8988T (cell line): ENCODE data around the gene TAC4.

Experiments used
- DNase-seq: peaks from one replicate; pipeline ENCODE4 v3.0.0; 2011

The TAC4 gene, protein sequence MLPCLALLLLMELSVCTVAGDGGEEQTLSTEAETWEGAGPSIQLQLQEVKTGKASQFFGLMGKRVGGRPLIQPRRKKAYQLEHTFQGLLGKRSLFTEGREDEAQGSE

DNA sequence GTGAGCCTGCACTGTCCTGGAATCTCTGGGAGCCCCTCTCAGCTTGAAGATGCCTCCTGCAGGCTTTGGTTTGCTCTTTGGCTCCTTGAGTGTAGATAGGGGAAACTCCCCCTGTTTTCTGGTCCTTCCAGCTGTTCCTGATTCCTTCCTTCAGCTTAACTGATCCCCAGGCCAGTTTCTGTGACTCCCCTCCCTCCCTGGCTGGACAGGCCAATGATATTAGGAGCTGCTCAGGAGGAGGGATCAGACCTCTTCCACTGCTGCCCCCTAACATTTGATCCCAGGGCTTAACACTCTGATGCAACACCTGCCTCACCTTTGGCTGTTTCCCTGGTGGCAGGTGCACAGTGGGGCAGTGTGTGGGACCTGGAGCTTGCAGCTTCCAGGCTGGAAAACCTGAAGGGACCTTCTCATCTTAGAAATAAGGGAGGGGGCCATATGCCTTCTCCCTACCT lies at the start of gene TAC4:
TAC4 (minus strand) TSS at position 51 of the 455 bp plus-strand sequence. CDS start 52 bp downstream, outside the sequence.
- DNase-seq: no peak

DNA sequence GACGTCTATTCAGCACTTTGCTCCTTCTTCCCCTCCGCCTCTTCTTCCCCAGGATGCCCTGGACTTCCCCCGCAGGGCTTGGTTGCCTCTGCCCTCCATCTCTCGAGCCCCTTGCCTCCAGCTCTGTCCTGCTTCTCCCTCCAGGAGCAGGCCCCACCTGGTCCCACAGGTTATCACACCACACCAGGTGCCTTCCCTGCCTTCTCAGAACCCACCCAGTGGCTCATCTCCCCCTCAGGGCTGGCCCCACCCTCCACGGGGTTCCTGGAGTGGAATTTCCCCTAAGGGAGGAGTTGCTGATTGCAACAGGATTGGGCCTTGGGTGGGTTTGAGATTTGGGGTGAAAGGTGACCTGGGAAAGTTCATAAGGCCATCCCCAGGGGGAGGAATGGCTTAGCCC lies 49.0 kb upstream of the TAC4 start:
- DNase-seq: no peak

DNA sequence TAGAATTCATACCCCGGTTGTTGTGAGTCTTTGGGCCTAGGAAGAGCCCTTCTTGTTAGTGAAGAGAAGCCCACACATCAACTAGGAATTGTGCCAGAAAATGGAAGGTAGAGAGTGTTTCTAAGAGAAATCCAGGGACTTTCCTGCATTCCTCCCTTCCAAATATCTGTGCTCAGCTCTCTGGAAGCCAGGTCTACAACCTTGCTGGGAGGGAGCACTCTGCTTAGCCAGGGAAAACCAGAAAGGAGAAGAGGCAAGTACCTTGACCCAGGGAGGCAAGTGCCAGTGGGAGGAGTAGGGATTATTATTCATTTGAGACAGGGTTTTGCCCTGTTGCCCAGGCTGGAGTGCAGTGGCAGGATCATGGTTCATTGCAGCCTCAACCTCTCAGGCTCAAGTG lies 48.4 kb upstream of the TAC4 start:
- DNase-seq: no peak

DNA sequence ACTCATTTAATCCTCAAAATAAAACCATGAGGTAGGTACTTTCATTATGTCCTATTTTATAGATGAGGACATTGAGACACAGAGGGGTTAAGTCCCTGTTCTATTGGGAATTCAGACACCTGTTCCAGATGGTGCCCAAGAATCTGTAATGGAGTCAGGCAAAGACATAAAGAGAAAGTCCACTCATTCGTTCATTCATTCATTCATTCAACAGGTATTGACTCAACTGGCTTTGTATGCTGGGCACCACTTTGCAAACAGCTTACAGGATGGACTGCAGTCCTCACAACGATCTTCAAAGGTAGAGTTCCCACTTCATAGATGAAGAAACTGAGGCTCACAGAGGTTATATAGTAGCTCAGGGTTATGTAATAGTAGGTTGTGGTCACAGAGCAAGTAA lies 47.9 kb upstream of the TAC4 start:
- no peak for DNase-seq

DNA sequence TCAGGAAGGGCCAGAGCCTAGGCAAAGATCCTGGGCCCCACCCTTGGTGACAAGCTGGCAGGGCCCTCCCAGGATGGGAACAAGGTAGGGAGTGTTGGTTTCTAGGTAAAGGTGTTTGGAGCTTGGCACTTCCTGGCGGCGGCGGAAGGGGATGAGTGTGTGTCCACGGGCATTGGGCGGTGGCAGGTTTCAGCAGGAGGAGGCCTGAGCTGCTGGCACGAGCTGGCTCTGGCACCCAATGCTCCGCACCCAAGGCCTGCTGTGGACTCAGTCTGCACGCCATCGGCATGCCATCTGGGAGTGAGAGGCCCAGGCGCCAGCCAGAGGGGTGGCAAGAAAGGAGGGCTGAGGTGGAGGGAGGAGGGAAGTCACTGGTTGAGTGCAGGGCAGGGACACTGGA lies 46.9 kb upstream of the TAC4 start:
- no peak for DNase-seq

DNA sequence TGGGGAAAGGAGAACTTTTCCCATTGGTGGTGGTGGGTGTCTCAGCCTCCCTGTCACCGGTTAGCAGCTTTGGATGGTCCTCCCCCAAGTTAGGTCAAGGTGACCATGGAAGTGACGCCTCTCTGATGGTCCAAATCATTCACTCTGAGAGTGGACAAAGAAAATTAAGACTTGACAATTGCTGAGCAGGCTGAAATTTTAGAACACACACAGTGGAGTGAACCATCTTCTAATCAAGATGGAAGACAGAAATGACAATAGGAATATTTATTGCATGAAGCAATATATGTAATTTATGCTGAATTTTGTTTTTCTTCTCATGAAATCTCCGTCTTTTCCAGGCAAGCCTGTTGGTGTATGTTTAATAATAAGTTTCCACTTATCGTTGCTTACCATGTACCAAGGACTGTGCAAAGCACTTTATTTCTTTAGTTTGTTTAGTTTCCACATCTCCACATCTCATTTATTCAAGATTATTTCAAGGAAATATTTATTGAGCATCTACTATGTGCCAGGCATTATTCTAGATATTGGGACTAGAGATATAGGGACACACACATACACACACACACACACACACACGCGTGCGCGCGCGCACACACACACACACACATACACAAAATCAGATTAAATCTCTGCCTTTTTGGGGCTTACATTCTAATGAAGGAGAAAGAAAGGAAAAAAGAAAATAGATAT lies 44.0 kb upstream of the TAC4 start:
- no peak for DNase-seq

DNA sequence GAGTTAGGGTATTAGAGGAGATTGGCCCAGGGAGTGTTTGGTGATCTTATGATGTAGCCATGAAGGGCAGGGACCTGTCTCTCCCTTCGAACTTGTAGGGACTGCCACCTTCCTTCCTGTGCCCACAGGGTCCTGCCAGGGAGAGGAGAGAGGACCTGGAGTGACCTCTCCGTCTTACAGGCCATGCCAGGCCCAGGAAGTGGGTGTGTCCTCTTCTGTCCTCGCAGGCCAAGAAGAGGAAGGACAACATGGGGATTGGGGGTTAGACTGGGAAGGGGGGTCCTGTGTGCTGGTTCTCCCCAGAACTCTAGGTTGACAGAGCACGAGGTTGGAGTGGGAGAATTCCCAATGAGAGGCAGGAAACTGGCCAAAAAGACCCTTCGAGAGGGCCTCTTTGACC lies 43.4 kb upstream of the TAC4 start:
- DNase-seq: no peak

DNA sequence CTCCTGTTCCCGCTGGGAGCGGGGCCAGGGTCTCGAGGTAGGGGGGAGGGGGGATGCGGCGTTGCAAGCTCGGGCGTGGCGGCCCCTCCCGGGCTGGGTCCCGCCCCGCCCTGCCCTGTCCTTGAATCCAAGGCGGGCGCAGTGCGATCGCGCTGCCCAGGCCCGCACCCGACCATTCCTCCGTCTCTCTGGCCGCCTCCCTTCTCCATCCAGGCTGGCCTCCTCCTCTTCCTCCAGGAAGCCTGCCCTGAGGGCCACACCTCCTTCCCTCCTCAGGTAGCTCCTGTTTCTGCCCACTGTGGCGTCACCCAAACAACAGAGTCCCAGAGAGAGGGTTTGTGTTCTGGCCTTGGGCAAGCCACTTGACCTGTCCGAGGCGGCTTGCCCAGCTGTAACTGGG lies 43.0 kb upstream of the TAC4 start:
- DNase-seq: no peak

DNA sequence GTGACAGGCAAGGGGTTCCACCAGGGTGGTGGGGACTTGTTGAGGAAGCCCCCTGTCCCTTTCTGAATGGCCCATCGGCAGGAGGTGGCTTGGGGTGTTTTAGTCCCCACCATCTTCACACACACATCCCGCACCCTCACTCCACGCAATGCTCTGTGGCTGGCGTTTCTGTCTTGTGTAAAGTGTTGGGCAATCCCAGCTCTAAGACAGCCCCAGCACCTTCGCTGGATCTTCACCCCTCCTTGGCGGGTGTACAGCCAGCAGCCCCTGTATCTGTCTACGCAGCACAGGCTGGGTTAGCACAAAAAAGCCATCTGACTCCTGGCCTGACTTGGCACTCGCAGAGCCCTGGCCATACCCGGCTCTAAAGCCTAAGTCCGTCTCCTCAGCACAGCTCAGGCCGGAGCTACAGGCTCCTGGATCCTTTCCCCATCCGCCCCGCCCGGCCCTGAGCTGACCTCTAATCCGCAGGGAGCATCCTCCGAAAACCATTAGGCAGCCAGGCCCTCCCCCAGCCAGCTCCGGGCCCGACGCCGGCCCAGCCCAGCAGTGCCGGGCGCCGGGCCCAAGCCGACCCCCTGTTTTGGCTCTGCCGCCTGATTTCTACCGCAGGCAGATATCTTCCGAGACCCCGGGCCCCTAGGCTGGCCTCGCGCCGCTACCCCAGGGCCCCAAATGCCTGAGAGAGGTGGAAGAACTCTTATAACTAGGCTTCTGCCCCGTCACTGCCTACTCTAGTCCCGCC lies 42.4 kb upstream of the TAC4 start:
- DNase-seq: no peak

DNA sequence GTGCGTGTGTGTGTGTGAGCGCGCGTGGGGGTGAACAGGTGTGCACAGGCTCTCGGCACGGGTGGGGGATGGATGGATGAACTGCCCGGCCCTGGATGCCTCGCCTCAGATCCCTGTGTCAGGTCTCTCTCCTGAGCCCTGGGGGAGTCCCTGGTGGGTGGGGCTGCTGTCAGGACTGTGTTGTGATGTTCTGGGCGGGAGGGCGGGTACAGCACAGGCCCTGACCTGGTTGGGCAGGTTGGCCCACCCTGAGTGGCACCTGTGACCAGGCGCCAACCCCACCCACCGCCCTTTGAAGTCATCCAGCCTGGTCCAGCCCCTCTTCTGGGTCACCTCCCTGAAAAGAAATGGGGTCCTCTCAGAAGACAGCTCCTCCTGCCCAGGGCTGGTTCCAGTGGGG lies 41.6 kb upstream of the TAC4 start:
- DNase-seq: no peak

DNA sequence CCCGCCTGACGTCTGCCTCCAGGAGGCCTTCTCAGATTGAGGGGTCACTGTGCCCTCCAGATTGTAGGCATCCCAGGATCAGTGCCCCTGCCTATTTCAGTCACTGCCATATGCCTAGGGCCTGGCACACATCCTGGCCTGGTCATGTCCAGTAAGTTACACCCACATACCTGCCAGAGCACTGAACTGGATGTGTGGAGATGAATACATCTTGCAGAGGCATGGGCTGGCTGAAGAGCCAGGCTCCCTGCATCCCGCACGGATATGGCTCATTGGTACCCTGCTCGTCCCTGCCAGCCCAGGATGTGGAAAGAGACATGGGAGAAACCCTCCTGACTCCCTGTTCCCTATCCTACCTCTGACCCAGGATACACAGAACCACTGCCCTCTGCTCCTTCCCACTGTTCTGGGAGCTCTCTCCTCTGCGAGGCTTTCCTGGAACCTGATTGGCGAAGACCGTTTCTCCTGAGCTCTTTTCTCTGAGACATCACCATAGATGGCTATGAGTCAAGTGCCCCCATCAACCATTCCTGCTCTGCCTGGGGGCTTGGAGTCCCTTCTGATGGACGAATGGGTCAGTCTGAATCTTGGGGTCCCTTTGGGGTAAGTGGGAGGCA lies 40.0 kb upstream of the TAC4 start:
- no peak for DNase-seq

DNA sequence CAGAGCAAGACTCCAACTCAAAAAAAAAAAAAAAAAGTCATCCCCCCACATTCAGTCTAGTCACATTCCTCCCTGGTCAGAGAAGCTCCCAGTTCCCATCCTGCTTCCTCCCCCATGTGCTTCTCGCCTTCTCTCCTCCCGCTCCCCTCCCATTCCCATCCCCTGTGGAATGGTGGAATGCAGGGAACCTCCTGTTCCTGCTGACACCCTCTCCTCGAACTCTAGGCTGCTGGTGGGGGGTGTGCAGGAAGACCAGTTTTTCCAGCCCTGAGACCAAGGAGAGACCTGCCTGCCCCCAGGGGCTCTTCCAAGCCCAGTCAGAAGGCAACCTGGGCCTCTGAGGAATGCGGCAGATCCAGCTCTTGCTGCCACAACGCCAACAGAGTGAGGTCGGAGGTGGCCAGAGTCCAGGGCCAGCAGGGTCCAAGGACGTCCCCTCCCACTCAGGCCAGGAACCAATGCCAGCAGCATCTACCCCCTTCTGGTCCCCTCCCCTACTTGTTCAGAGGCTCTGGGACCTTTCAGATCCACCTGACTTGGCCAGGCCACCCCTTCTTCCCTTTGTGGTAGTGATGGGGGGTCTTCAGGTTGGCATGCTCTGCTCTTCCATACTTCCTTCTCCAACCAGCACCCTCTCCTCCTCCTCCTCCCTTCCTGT lies 39.3 kb upstream of the TAC4 start:
- no peak for DNase-seq

DNA sequence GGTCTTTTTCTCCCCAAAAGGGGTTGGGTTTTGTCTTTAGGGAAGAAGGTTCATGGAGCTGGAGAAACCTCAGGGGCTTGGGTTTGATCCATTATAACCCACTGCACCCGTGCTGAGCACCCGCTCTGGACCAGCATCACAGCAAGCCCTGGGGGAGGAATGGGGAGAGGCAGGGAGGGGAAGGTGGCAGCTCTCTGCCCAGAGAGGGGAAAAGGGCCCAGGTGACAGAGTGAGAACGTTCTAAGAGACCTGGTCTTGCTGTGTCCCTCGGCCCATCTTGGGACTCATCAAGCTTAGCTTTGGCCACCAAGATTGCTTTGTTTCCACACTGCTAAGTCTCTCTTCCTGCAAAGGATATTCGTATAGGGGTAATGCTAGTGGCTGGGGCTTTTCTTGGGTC lies 38.2 kb upstream of the TAC4 start:
- DNase-seq: no peak

DNA sequence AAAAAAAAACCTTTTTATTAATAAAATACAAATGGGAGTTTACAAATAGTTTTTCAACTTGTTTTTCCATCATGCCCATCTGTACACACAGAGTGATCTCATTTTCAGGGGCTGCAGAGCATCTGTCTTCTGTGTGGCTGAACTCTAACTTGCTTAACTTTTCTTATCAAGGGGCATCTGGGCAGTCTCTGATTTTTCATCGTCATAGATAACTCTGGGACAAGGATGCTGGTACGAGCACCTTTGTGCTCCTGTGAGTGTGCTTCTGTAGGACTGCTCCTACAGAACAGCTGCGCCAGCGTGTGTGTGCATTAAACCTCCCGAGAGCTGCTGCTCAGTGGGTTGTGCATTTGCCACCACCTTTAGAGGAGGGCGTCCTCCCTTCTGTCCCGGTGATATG lies 34.6 kb upstream of the TAC4 start:
- DNase-seq: no peak

DNA sequence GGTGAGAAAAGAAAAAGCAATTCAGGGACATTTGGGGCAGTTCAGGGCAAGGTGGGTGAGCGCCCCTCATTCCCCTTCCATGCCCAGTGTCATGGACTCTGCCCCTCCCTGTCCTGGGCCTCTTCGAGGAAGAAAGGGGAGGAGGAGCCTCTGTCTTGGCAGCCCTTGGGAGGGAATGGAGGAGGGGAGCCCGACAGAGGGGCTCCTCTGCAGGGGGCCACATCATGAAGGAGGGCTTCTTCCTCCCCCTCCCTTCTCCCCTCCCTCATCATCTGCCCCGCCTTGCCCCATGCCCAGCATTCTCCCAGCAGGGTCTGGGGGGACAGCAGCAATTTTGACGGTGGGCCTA lies 33.2 kb upstream of the TAC4 start:
- DNase-seq: no peak

DNA sequence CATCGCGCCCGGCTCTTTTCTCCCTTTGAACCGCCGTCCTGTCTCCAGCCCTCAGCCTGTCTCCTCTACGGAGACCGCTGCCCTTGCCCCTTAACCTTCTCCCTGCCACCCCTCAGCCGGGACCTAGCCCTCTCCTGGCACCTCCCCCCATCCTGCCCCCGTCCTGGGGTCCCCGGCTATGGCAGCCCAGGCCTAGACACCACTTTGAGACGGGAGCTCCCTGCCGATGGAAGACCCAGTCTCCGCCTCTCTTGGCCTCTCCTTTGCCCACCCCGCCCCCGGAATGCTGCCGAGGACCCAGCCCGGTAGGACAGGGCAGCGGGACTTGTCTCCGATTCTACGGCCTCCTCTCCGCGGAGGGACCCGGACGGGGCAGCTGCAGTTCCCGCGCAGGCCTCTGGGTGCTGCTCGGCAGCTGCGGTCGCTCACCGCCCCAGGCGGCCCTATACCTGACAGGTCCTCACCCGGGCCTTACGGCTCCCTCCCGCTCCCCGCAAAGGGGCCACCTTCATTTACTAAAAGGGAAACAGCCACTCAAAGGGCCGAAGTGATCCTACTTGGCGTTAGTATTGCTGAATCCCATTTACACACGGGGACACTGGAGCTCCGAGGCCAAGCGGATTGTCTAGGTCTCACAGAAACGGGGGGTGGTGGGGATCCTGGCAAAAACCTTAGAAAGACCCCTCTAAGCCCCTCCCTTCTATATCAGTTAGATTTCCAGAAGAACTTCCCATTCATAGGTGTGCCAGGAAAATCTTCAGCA lies 32.6 kb upstream of the TAC4 start:
- DNase-seq: peak; percentile 99

DNA sequence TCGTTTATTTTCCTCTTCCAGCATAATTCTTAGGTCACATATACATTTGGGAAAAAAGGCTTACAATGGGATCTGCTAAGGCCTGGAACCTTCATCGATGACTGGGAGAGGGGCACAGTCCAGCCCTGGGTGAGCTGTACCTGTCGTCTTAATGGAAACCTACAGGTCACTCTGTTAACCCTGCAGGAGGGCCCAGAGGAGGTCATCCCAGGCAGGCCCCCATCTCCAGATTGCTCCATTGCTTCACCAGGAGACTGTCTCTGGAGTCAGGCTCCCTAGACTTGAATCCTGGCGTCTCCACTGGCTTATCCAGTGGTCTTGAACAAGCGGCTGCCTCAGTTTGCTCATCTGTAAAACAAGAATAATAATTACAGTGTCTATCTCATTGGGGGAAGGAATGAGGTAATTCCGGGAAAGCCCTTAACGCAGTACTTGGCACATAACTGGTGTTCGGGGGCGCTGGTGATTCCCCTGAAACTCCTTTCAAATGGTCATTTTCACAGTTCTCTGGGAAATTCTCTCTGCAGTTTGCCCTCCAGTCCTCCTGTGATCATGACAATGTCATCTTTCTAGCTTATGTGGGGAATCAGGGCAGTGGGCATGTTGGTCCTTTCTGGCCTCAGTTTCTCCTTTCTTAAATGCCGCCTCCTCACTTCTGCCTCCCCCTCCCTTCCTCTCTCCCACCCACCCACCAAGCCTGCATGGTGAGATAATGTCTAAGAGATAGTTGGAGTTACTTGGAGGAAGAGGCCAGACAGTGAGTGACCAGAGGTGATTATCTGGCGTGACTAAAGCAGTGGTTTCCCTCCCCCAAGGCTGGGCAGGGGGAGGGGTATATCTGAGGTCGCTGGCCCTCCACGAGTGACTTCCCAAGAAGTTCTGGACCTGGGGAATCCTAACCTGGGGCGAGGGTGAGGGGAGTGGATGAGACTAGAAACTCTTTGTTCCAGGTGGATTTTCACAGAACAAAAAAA lies 31.3 kb upstream of the TAC4 start:
- DNase-seq: no peak

DNA sequence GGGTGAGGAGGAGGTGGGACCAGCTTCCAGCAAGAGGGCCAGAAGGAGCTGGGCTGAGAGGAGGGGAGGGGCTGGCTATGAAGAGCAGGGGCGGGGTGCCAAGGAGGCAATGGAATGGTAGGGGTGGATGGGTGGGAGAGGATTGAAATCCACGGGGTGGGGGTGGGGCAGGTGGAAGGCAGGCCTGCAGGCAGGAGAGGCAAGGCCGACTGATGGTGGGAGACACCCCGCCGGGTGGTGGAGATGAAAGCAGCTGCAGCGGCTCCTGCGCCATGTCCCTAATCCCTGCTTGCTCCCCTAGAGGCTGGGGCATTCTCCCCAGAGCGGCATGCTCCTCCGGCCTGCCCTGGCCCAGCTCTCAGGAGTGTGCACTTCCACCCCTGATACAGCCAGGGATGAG lies 27.8 kb upstream of the TAC4 start:
- no peak for DNase-seq

DNA sequence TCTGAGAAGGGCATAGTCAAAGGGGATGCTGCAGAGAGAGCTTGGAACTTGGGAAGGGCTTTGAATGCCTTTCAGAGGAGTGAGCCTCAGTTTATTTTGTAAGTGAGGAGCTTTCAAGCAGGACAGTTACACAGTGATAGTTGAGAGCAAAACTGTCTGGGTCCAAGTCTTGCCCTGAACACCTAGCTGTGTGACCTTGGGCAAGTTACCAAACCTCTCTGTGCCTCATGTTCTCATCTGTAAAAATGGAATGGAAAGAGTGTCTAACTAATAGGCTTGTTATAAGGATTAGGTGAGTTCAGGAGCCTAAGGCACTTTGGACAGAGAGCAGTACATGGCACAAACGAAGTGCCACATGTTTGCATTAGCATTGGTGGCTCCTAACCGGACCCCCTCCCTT lies 27.0 kb upstream of the TAC4 start:
- no peak for DNase-seq

DNA sequence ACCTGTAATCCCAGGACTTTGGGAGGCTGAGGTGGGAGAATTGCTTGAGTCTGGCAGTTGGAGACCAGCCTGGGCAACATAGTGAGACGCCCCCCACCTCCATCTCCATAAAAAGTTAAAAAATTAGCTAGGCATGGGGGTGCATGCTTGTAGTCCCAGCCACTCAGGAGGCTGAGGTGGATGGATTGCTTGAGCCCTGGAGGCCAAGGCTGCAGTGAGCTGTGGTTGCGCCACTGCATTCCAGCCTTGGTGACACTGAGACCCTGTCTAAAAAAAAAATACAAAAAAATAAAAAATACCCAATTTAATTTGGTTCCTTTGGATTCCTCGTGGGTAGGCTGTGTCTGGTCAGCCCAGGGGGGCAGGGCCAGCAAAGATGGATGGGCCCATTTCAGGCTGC lies 26.1 kb upstream of the TAC4 start:
- DNase-seq: no peak

DNA sequence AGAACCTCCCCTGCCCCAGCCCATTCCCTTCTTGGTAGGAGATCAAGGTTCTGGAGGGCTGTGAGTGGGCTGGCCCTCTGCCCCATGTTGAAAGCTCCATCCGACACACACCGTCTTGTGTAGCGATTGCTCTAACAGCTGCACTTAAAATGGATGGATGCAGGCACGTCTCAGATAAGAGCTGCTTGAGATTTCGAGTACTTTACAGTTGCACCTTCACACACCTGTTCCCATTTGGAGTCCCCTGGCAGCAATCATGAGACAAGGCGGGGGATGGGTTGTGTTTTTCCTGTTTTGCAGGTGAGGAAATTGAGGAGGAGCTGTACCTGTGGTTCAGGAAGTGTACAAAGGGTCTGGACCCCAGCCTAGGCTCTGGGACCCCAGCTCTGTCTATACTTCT lies 25.6 kb upstream of the TAC4 start:
- DNase-seq: no peak
